ENCODE data around the gene CDSN.

Gene CDSN

GRCh38 chr6:31079656-31080261 is 40.5 kb downstream of the CDSN start:
- H3K4me1 Mint-ChIP-seq, result peaks cover 20% of the 10 kb centered on the region
- H3K9me3 Mint-ChIP-seq, result no peaks in the 10 kb centered on the region
- H3K27me3 Mint-ChIP-seq (ENCODE audit: low read depth), result peaks cover 16% of the 10 kb centered on the region
- no peaks in the 10 kb centered on the region for H3K36me3 Mint-ChIP-seq (ENCODE audit: low read depth)
- TF ChIP-seq CTCF (IDR thresholded peaks at IDR 0.05; ENCODE audit: unreplicated experiment in 3 of 3), result peak; percentile 80 to 82 (median 82)
- peak overlapping the region in 1 of 3 experiments; percentile 42 for H3K4me3 Mint-ChIP-seq
- H3K27ac Mint-ChIP-seq, result peak overlapping the region in 2 of 3 experiments; percentile 14 to 33

- Mint-ChIP-seq H3K27ac (peak overlapping the region; percentile 65 to 90 (median 78)), H3K9me3 (no peaks in the 10 kb centered on the region), H3K27me3 (ENCODE audit: low read depth) (peaks cover 9% of the 10 kb centered on the region), H3K4me3 (no peak overlapping the region), H3K4me1 (peaks cover 21% of the 10 kb centered on the region), H3K36me3 (ENCODE audit: low read depth) (no peaks in the 10 kb centered on the region)
- TF ChIP-seq CTCF (IDR thresholded peaks at IDR 0.05; ENCODE audit: unreplicated experiment in 3 of 3), result no peak
Measured at GRCh38 chr6:31076611-31077010, 43.6 kb downstream of the CDSN start.

GRCh38 chr6:31075528-31075927 is 44.7 kb downstream of the CDSN start:
- H3K27me3 Mint-ChIP-seq (ENCODE audit: low read depth), result peaks cover 5% of the 10 kb centered on the region
- no peaks in the 10 kb centered on the region for H3K36me3 Mint-ChIP-seq (ENCODE audit: low read depth)
- TF ChIP-seq CTCF (IDR thresholded peaks at IDR 0.05; ENCODE audit: unreplicated experiment in 3 of 3), result no peak
- no peak overlapping the region for H3K27ac Mint-ChIP-seq
- H3K9me3 Mint-ChIP-seq, result no peaks in the 10 kb centered on the region
- peaks cover 26% of the 10 kb centered on the region for H3K4me1 Mint-ChIP-seq
- H3K4me3 Mint-ChIP-seq, result no peak overlapping the region

GRCh38 chr6:31074401-31074800 is 45.8 kb downstream of the CDSN start:
- H3K4me3 Mint-ChIP-seq, result no peak overlapping the region
- no peaks in the 10 kb centered on the region for H3K36me3 Mint-ChIP-seq (ENCODE audit: low read depth)
- TF ChIP-seq CTCF (IDR thresholded peaks at IDR 0.05; ENCODE audit: unreplicated experiment in 3 of 3), result no peak
- H3K27me3 Mint-ChIP-seq (ENCODE audit: low read depth), result no peaks in the 10 kb centered on the region
- peak overlapping the region; percentile 24 to 45 (median 24) for H3K27ac Mint-ChIP-seq
- H3K9me3 Mint-ChIP-seq, result no peaks in the 10 kb centered on the region
- H3K4me1 Mint-ChIP-seq, result peaks cover 24% of the 10 kb centered on the region

- Mint-ChIP-seq H3K9me3 (no peaks in the 10 kb centered on the region), H3K27ac (peak overlapping the region; percentile 30 to 80 (median 65)), H3K4me1 (peaks cover 22% of the 10 kb centered on the region), H3K36me3 (ENCODE audit: low read depth) (no peaks in the 10 kb centered on the region), H3K4me3 (no peak overlapping the region), H3K27me3 (ENCODE audit: low read depth) (no peaks in the 10 kb centered on the region)
- TF ChIP-seq CTCF (IDR thresholded peaks at IDR 0.05; ENCODE audit: unreplicated experiment in 3 of 3), result peak; percentile 74 to 79 (median 75)
Measured at GRCh38 chr6:31070711-31071197, 49.5 kb downstream of the CDSN start.

All from nephron (organoid).